ENCODE data around the gene PRICKLE2. TPM values are rescaled to one million over a fixed set of nuclear protein-coding genes. Genes with fewer than 3 reads are reported as not detected.

PRICKLE2 gene
- total and polyA plus RNA-seq, 4 donors, result 0.89 to 8.0 (median 3.2) TPM

DNA sequence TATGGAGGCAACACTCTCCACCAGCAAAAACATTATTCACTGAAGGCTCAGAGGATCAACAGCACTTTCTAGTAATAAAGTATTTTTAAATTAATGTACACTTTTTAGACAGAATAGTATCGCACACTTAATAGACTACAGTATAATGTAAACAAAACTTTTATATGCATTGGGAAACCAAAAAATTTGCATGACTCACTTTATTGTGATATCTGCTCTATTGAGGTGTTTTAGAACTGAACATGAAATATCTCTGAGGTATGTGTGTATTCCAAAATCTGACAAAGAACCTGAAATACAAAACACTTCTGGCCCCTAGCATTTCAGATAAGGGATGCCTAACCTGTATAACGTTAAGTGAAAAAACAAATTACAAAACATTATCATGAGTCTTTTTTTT lies 99.7 kb downstream of the PRICKLE2 start:
- H3K36me3 ChIP-seq (ENCODE audit: control insufficient read depth in 4 of 4, insufficient read depth in 3 of 4, low read depth in 1 of 4, low read length in 3 of 4), result no peaks in the 10 kb centered on the region
- H3K9me3 ChIP-seq (ENCODE audit: control insufficient read depth in 4 of 4, low read length in 3 of 4), result no peaks in the 10 kb centered on the region
- no peak overlapping the region for H3K4me3 ChIP-seq (ENCODE audit: low read depth in 1 of 3, low read length in 3 of 3)
- no peak for DNase-seq (ENCODE audit: low spot score)
- TF ChIP-seq FOXA2 (IDR thresholded peaks at IDR 0.05), result no peak
- TF ChIP-seq, protein P1, sequence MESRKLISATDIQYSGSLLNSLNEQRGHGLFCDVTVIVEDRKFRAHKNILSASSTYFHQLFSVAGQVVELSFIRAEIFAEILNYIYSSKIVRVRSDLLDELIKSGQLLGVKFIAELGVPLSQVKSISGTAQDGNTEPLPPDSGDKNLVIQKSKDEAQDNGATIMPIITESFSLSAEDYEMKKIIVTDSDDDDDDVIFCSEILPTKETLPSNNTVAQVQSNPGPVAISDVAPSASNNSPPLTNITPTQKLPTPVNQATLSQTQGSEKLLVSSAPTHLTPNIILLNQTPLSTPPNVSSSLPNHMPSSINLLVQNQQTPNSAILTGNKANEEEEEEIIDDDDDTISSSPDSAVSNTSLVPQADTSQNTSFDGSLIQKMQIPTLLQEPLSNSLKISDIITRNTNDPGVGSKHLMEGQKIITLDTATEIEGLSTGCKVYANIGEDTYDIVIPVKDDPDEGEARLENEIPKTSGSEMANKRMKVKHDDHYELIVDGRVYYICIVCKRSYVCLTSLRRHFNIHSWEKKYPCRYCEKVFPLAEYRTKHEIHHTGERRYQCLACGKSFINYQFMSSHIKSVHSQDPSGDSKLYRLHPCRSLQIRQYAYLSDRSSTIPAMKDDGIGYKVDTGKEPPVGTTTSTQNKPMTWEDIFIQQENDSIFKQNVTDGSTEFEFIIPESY (IDR thresholded peaks at IDR 0.05), result no peak
- TF ChIP-seq GABPA (IDR thresholded peaks at IDR 0.05 in 1 of 2, conservative IDR thresholded peaks at IDR 0.05 in 1 of 2), result no peak
- TF ChIP-seq, protein P2, sequence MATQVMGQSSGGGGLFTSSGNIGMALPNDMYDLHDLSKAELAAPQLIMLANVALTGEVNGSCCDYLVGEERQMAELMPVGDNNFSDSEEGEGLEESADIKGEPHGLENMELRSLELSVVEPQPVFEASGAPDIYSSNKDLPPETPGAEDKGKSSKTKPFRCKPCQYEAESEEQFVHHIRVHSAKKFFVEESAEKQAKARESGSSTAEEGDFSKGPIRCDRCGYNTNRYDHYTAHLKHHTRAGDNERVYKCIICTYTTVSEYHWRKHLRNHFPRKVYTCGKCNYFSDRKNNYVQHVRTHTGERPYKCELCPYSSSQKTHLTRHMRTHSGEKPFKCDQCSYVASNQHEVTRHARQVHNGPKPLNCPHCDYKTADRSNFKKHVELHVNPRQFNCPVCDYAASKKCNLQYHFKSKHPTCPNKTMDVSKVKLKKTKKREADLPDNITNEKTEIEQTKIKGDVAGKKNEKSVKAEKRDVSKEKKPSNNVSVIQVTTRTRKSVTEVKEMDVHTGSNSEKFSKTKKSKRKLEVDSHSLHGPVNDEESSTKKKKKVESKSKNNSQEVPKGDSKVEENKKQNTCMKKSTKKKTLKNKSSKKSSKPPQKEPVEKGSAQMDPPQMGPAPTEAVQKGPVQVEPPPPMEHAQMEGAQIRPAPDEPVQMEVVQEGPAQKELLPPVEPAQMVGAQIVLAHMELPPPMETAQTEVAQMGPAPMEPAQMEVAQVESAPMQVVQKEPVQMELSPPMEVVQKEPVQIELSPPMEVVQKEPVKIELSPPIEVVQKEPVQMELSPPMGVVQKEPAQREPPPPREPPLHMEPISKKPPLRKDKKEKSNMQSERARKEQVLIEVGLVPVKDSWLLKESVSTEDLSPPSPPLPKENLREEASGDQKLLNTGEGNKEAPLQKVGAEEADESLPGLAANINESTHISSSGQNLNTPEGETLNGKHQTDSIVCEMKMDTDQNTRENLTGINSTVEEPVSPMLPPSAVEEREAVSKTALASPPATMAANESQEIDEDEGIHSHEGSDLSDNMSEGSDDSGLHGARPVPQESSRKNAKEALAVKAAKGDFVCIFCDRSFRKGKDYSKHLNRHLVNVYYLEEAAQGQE (IDR thresholded peaks at IDR 0.05), result no peak
- no peak for TF ChIP-seq JUND (IDR thresholded peaks at IDR 0.05)
- no peak for TF ChIP-seq HNF4G (IDR thresholded peaks at IDR 0.05)
- TF ChIP-seq SP1 (IDR thresholded peaks at IDR 0.05), result no peak
- TF ChIP-seq, protein P3, sequence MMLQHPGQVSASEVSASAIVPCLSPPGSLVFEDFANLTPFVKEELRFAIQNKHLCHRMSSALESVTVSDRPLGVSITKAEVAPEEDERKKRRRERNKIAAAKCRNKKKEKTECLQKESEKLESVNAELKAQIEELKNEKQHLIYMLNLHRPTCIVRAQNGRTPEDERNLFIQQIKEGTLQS (IDR thresholded peaks at IDR 0.05), result no peak
- no peak for TF ChIP-seq NR2F2 (IDR thresholded peaks at IDR 0.05)
- TF ChIP-seq, protein P4, sequence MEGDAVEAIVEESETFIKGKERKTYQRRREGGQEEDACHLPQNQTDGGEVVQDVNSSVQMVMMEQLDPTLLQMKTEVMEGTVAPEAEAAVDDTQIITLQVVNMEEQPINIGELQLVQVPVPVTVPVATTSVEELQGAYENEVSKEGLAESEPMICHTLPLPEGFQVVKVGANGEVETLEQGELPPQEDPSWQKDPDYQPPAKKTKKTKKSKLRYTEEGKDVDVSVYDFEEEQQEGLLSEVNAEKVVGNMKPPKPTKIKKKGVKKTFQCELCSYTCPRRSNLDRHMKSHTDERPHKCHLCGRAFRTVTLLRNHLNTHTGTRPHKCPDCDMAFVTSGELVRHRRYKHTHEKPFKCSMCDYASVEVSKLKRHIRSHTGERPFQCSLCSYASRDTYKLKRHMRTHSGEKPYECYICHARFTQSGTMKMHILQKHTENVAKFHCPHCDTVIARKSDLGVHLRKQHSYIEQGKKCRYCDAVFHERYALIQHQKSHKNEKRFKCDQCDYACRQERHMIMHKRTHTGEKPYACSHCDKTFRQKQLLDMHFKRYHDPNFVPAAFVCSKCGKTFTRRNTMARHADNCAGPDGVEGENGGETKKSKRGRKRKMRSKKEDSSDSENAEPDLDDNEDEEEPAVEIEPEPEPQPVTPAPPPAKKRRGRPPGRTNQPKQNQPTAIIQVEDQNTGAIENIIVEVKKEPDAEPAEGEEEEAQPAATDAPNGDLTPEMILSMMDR (IDR thresholded peaks at IDR 0.05; ENCODE audit: low read depth, low read length, missing input control), result no peak
- no peak for TF ChIP-seq RAD21 (IDR thresholded peaks at IDR 0.05)
- no peak for TF ChIP-seq HNF4A (conservative IDR thresholded peaks at IDR 0.05)
- no peak for TF ChIP-seq YY1 (IDR thresholded peaks at IDR 0.05)
- no peak for TF ChIP-seq TAF1 (conservative IDR thresholded peaks at IDR 0.05)
- no peak for TF ChIP-seq EGR1 (IDR thresholded peaks at IDR 0.05; ENCODE audit: low read depth in 2 of 2)
- TF ChIP-seq, protein P5, sequence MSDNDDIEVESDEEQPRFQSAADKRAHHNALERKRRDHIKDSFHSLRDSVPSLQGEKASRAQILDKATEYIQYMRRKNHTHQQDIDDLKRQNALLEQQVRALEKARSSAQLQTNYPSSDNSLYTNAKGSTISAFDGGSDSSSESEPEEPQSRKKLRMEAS (IDR thresholded peaks at IDR 0.05), result no peak
- TF ChIP-seq RXRA (IDR thresholded peaks at IDR 0.05), result no peak
- TF ChIP-seq FOXA1 (IDR thresholded peaks at IDR 0.05), result no peak
- H3K9ac ChIP-seq (ENCODE audit: low read depth in 1 of 2, low read length in 2 of 2), result no peak overlapping the region
- 88% methylated on average over 2 of the region's 2 CpGs for WGBS
- no peaks in the 10 kb centered on the region for H3K4me1 ChIP-seq (ENCODE audit: control insufficient read depth in 4 of 4, insufficient read depth in 4 of 4, low read length in 3 of 4)
- H3K27ac ChIP-seq (ENCODE audit: low read depth in 1 of 2, low read length in 2 of 2), result no peak overlapping the region
- H3K27me3 ChIP-seq (ENCODE audit: control insufficient read depth in 4 of 4, insufficient read depth in 4 of 4, low read length in 3 of 4), result no peaks in the 10 kb centered on the region

All from liver (tissue), 9 donors.